GM21360 (cell line): ENCODE measurements around the gene LPP.

Source experiments
- ATAC-seq: cut with Tn5 transposase; IDR thresholded peaks from one replicate; pipeline ENCODE4 v1.9.1; 2021; ENCODE audit warnings: mild to moderate bottlenecking, moderate library complexity; ENCODE audit not compliant: unreplicated experiment

LPP gene

DNA sequence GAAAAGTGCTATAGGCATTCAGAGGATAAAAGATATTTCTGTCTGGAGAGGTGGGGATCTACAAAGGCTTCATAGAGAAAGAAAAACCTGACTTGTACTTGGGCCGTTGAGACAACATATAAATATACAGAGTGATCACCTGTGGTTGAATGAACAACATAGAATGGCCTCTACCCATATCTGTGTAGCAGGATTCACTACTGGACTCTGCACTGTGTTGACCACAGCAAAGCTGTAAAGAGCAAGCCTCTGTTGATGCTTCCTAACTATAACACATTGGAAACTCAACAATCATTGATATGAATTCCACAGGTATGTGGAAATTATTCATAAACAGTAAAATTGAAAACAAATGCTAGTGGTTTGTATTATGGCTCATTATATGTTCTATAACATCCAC, 19.1 kb upstream of the LPP start:
- ATAC-seq: no peak

DNA sequence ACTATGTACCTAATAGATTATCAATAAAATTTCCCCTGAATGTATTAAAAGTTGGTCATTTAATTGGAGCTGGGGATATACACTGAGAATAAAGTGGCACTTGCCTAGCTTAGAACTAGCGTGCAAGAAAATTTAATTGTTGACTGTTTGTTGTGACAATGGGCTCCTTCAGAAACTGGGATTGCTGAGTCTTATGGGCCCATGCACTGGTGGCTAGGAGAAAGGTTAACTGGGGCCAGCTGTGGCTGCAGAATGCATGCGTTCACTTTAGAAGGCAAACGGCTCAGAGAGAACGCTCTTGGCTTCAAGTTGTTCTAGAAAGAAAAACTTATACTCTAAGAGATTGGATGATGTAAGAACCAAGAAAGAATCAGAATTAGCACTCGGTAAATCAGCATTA, 18.7 kb upstream of the LPP start:
- ATAC-seq: no peak

DNA sequence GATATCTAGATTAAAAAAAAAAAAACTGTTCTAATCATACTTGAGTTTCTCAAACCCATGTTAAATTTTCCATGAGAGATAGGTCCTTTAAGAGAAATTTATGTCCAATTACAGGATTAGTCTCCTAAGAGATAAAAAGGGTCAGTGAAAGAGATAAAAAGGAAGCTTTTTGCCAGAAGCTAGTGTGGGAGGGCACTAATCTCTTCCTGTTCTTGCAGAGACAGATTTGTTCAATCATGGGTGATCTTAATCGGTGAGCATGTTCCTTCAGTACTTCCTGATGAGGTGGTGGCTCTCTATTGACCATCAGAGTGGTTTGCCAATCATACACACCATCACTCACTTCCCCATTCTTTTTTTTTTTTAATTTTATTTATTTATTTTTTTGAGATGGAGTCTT, 16.9 kb upstream of the LPP start:
- ATAC-seq: no peak

DNA sequence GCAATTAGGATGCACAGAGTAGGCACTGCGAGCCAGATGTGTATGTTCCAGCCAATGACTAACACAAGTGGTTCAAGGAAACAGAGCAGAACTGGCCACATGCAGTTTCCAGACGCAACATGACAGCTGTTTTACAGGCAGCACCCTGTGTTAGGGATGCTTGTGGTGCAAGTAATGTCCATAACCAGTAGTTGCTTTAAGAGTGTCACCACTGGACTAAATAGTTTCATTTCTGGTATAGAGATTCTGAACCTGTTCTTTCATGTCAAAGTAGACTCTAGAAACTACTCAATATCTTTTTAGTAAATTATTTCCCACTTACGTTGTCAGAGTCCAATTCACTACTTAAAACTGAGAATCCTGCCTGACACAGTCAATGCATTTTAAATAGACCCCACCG, 14.5 kb upstream of the LPP start:
- no peak for ATAC-seq

DNA sequence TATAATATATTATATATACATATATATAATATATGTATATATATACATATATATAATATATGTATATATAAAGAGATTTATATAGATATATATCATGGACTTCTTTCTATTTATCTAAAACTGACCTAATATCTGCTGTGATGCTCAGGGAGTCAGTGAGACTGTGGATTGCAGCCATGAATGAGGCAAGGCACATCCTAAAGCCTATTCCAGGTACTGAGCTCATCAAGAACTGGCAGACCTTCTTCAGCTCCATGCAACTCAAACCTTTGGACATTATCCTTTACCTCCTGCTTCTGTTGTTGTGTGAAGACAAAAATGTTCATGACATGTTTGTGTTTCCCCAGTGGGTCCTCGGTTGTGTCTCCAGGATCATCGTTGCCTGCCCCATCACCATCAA, 7.7 kb upstream of the LPP start:
- no peak for ATAC-seq

DNA sequence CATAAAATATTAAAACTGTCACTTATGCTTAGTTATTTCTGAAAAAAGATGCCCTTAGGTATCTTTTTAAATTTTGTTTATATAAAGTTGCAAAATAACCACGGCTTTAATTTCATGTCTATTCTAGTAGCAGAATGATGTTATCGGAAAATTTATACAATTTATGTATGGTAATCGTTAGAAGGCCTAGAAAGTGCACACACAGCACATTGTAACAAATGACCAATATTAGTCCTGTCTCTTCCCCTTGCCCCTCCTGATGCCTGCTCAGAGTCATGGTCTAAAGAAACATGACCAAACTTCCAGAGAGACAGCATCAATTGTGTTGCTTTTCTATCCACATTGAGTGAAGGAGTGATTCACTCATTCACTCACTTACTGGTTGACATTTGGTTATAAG, 6.2 kb upstream of the LPP start:
- no peak for ATAC-seq

DNA sequence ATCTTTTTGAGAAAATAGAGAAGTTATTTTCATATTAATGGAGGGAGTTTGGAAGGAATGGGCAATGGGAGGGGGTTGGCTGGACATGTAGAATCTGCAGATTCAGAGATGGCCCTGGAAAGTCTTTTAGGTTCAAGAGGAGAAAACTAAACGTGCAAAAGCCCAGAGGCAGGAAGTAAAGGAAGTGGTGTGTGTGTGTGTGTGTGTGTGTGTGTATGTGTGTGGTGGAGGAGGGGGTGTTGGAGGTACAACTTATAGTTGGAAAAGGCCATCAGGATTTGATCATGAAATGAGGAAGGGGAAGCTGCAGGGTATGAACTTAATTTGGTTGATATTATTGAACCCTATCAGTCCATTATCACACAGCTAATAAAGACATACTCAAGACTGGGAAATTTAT, 5.6 kb upstream of the LPP start:
- ATAC-seq: no peak

DNA sequence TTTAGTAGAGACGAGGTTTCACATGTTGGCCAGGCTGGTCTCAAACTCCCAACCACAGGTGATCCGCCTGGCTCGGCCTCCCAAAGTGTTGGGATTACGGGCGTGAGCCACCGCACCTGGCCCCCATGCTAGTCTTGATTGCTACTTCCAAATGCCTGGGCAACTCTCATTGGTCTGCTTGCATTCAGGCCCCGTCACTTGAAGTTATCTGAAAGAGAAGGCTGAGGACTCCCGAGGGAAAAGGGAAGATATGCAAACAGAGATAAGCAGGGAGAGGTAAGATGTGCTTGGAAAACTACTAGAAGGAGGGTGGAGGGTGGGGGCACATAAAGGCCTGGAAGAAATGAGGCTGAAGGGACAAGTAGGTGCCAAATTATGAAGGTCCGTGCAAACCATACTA, 4.4 kb upstream of the LPP start:
- no peak for ATAC-seq

DNA sequence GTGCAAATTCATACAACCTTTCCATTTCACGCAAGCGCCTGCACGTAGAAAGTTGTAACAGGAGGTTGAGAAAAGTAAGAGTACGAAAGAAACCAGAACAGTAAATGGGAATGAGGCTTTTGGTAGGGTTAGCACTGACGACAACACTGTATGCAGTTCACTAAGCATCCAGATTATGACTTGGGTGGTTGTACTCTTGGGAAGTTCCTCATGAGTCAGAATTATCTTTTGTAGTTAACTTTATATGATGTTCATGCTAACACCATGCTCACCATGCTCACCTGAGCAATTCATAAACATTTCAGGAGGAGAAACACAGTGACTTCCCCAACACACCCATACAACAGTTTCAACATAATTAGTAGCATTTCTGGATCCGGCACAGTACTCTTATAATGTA, 3.0 kb upstream of the LPP start:
- no peak for ATAC-seq

DNA sequence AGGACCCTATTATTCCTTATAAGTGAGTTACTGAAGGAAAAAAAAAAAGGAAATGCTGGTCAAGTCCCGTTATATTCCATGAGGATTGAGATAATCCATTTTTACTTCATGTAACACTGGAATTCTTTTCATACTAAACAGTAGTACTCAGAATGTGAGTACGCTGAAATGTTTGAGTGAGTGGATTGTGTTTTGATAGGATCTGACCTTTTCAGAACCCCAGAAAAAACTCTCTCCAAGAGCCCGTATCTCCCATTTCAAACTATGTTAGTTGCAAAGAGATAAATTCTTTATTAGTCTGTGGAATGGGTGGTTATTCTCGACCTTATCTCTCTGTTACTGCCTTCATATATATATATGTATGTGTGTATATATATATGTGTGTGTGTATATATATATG, 2.5 kb upstream of the LPP start:
- ATAC-seq: no peak

DNA sequence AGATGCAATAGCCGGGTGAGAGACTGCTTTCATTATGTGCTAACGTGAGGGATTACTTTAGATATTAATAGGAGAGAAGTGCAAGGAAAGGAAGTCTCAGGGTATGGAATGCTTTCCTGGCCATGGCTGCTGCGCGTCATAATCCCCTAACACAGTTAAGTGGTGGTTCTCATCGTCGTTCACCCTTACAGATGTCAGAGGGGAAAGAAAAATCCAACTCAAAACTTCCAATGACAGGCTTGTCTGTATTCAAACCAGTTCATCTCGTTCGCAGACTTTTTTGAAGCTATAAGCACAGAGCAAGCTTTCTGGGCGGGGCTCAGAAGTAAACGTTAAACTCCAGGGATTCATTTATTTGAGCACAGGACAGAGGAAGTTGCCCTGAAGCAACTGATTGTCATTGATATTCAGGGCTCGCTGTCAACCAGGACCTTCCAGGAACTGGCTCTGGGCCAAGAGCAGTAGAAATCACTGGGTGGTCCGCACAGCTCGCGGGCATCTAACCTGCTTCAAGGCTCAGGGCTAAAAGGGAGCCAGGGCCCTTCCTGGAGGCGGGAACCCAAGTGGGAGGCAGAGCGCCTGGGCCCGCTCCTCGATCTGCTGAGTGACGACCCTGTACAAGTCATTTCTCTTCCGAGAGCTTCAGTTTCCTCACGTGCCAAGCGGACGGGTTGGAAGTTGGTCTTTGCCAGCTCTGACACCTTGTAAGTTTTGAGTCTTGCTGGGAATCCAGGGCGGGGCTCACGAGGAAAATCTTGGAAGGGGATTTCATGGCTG, 1.1 kb upstream of the LPP start:
- no peak for ATAC-seq

DNA sequence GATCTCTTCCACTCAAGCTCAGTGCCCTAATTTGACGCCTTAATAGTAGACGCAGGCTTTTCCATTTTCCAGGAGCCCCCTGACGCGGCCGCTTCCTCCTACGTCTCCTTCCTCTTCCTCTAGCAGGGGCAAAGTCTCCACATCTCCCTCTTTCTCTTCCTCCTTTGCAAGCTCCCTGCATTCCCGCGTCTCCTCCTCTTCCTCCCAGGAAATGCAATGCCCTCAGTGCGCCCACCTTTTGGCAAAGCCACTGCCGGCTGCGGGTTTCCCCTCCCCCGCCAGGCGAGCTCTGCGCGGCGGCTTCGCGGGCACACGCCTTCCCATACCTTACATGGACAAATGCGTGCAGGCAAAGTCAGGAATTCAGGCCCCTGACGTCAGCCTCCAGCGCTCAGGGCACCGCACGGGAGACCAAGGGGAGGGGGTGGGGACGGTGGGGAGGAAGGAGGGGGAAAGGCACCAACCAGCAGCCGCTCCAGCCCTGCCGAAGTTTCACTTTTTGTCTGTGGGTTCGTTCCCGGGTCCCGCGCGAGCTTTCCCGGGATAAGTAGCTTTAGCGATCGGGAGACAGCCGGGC, 432 bp upstream of the LPP start:
- peak; percentile 15 for ATAC-seq

DNA sequence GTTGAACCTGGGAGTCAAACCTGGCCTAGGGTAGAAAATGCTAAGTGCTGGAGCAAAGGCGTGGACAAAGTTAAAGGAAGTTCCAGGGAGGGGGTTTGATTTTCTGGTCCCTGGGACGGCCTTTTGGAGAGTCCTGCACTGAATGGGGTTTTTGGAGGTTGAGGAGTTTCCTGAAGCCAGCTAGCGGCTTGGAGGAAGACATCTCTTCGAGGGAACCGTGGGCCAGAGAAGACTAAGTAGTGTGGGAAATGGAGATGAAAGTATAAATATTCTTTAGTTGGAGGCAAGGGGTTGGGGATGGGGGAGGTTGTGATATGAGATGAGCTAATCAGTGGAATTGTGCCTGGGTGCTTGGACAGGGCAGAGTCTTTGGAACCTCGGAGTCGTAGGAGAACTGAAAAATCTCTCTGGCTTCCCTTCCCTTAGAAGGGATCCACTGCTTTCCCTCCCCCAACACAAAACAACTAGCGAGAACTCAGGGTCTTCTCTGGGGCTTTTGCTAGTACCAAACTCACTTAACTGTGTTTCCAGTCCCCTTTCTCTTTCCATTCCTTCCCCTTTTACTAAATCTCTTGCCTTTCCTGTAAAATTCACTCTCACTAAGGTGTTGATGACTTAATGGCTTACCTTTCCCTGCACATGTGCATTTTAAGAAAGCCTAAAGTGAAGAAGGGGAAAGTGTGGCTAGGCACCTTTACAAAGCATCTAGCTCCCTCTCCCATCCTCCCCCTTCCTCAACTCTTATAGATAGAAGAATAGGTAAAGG, 1.0 kb downstream of the LPP start:
- no peak for ATAC-seq

DNA sequence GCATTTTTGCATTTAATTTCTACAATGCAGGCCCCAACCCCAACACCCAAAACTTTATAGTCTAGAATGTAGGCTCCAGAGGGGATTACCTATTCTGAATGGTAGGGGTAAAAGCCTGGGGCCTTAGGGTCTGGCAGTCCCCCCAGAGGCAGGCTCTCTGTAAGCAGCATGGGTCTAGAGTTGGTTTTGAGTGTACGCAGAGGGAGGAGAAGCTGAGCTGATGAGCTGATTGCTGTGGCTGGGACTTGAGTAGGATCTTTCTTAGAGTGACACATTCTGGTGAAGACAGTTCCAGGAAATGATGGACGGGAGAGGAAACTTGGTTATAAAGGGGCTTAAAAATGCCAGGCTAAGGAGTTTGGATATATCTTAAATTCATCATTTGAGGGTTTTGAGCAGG, 2.1 kb downstream of the LPP start:
- no peak for ATAC-seq

DNA sequence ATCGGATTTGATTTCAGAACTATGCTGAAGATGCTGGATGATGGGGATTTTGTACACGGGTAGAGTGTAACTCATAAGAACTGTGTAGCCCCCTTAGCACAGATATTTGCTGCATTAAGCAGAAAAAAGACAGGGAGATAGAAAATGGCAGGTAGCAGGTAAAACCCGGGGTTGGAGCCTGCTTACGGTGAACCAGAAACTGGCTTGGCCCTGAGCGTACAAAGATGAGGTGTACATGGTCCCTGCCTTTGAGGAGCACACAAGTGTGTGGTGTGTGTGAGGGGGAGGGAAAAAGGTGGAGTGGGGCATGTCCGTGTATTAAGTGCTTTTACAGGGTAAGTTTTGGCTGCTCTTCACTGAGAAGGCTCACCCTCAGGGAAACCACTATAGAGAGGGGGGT, 3.5 kb downstream of the LPP start:
- ATAC-seq: no peak

DNA sequence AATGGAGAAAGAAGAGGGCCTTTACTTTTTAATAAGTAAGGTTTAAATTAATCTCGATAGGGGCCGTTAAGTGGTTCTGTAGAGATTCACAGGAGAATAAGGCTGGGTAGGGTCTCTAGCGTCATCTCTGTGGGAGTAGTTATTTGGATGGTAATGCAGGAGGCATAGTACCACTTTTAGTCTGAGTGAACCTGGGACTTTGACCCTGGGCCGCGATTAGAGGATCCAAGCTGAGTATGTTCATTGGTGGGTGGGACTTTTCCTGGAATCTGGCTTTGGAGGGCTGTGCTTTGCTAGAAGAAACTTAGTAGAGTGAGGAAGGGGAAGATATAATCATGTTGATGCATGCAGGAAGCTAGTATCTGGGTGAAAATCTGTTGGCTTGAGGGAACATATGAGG, 4.0 kb downstream of the LPP start:
- no peak for ATAC-seq

DNA sequence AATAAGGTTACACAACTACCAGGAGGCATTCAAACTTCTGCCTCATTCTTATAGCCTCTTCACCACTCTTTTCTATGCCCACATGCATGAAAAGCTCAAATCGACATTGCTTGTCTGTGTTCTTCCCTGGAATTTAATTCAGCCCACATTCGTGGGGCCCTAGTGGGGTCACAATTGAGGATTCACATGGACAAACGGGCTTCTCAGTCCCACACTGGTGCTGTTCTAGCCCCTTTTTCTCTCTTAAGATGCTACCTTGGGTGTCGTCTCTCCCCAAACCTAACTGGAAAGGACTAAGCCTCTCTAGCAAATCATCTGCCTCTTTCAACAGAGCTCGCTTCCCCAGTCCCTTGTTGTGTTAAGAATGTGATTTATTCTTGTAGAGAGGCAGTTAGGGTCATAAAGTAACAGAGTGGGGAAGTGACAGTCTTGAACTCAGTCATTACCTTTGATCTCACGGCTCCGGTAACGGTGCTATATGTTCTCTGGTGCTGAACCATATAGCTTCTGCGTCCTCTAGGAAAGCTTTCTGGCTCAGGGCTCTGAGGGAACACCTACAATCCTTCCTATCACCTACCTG, 4.9 kb downstream of the LPP start:
- no peak for ATAC-seq

DNA sequence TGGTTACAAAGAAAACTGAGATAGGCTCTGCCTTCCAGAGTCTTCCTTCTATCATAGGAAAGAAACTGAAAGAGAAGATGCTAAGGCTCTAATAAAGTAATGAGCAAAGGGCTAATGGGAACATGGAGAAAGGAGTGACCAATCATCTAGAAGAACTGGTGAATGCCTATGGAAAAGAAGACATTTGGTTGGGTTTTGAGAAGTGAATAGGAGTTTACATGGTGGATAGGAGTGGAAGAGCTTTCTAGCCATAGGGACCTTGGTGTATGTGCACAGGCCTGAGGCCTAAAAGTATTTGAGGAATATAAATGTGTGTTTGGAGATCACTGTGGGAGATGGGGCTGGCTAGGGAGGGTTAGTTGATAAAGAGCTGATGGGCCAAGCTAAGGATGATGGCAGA, 6.8 kb downstream of the LPP start:
- no peak for ATAC-seq

DNA sequence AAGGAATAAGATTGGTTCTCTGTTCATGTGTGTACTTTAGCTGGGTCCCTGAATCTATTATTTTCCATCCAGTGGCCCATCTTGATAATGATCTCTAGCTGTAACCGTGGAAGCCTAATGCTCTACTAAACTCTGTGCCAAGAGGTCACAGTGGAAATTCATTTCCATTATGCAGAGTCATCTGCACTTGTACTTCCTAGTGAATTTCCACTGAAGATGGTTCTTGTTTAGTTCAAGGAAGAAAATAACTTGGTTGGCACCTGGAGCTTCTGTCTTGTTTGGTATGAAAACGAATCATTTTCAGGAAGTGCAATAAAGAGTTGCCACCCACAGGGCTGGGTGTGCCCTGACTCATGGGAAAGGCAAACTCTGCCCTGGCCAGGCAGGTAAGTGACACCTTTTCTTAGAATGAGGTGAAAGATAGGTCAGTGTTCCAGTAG, 10.3 kb downstream of the LPP start:
- no peak for ATAC-seq

DNA sequence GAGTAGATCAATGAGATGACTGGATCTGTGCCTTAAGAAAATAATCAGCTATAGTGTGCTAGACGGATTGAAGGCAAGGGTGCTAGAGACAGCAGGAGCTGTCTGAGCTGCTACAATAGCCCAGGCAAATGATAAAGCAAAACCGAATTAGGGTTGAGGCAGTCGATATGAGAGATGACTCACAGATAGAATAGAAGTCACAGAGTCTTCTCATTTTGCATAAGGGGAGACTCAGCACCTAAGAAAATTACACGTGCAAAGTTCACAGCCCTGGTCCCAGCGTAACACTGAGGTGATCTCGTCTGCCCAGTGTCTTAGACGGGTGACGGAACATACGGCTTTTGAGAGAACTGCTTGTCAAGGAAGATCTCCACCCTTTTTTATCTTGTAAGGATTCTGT, 11.6 kb downstream of the LPP start:
- no peak for ATAC-seq

DNA sequence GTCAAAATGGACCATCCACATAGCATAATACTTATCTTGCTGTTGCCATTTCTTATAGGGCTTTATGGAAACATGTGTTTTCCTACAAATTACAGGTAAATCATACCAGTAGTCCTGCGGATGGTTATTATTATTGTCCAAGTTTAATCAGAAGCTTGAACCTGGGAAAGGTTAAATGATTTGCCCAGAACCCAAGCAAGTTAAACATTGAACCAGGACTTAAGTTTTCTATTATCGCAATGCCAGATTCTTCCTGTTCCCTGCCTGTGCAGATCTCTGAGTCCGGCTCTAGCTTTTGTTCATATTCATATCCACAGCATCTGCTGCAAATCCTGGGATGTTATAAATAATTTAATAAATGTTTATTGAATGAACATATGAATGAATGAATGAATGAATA, 12.5 kb downstream of the LPP start:
- no peak for ATAC-seq

DNA sequence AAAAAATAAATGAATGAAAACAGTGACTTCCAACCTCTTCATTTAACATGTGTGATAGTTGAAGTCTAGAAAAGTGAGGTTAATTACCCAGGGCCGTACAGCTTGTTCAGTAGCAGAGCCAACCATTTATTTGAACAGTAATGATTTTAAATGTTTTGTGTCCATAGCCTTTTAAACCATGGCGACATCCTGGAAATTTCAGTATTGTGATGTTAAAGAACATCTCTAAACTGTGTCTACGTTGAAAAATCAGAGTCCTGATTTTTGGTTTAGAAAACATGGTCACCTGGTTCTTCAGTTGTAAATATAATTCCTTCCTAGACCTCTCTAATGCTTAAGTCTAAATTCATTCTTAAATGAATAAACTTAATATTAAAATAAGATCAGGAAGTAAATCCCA, 14.2 kb downstream of the LPP start:
- no peak for ATAC-seq
